ENCODE data around the gene MSN.
"Not testable (repeated sequence)": the region's sequence is repeated elsewhere in the genome, so short reads cannot be mapped to it uniquely, and the experiment has no call there.

Gene MSN

DNA sequence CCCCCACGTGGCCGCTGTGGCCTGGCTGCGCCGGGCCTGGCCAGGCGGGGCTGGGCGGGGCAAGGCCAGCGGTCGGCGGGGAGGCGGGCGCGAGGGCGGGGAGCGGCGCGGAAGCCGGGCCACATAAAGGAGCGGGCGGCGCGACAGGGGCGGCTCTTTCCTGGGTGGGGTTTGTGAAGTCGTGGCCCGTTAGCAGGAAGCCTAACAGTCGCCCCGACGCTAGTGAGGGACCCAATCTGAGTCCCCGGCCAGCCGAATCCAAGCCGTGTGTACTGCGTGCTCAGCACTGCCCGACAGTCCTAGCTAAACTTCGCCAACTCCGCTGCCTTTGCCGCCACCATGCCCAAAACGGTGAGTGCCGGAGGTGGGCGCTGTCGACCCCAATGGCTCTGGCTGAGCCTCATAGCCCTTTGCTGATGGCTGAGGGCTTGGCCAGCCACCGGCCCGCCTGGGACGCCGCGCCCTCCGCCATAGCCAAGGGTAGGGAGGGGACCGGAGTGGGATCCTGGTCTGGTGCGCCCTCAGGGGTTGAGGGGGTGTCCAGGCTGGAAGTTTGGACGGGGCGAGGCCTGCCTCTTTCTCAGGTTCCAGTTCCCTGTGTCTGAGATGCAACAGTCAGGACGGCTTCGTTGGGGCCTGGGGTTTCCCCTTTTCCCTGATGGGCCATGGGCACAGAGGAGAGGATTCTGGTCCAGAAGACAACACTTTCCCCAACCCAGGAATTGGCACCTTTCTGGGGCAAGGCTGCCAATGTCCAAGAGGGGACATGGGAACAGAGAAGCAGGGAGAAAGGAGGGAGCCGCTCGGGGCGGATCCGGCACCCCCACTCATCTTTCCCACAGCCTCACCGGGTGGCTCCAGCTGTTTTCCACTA is at the start of gene MSN:
Gene MSN (plus strand): TSS at position 152 of the 874 bp plus-strand sequence. CDS start 188 bp downstream, at position 340.
- peak; percentile 65 for DNase-seq (ENCODE audit: low read depth)

DNA sequence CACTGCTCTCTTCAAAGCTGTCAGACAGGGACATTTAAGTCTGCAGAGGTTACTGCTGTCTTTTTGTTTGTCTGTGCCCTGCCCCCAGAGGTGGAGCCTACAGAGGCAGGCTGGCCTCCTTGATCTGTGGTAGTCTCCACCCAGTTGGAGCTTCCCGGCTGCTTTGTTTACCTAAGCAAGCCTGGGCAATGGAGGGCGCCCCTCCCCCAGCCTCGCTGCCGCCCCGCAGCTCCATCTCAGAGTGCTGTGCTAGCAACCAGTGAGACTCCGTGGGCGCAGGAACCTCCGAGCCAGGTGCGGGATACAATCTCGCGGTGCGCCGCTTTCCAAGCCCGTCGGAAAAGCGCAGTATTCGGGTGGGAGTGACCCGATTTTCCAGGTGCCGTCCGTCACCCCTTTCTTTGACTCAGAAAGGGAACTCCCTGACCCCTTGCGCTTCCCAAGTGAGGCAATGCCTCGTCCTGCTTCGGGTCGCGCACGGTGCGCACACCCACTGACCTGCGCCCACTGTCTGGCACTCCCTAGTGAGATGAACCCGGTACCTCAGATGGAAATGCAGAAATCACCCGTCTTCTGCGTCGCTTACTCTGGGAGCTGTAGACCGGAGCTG is 47.3 kb upstream of the MSN start:
- not testable (repeated sequence) for DNase-seq (ENCODE audit: low read depth)

- no peak for DNase-seq (ENCODE audit: low read depth)
These were observed 36.7 kb upstream of the MSN start for GRCh38 chrX:65630771-65631170.

DNA sequence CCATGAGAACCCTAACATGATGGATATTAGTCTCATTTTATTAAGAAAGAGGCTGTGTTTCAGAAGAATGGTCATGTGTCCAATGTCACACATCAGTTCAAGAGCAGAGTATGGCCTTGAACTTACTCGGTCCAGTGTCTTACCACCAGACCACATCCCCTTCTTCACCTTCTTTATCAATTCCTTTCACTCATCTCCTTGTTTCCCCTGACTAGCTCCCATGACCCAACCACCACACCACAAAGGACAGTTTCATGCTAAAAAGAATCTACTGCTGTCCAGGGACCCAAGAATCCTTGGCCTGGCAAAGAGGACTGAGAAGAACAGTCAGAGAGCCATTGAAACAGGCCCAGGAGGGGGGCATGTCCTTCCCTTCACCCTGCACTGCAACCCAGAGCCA is 33.6 kb upstream of the MSN start:
- DNase-seq (ENCODE audit: low read depth): no peak

GRCh38 chrX:65634732-65635131 is 32.7 kb upstream of the MSN start:
- no peak for DNase-seq (ENCODE audit: low read depth)

DNA sequence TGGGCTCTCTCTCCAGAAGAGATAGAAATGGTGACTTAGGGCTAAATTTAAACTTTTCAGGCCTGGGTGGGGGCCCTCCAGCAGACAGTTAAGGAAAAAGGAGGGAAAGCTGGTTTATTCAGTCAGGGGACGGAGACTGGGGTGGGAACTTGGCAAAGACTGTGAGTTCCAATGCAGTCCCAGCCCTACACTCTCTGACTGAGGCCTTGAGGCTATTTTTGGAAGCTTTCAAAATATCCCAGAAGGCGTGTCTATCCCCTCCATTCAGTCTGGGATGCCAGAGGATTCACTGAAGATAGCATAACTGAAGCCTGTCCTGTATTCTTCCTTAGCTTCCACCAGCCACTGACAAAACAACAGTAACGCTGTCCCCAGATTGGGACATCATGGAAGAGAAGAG is 32.1 kb upstream of the MSN start:
- DNase-seq (ENCODE audit: low read depth): no peak

- no peak for DNase-seq (ENCODE audit: low read depth)
These were observed 31.6 kb upstream of the MSN start for GRCh38 chrX:65635822-65636221.

- DNase-seq (ENCODE audit: low read depth): not testable (repeated sequence)
These were observed 31.2 kb upstream of the MSN start for GRCh38 chrX:65636261-65636660.

DNA sequence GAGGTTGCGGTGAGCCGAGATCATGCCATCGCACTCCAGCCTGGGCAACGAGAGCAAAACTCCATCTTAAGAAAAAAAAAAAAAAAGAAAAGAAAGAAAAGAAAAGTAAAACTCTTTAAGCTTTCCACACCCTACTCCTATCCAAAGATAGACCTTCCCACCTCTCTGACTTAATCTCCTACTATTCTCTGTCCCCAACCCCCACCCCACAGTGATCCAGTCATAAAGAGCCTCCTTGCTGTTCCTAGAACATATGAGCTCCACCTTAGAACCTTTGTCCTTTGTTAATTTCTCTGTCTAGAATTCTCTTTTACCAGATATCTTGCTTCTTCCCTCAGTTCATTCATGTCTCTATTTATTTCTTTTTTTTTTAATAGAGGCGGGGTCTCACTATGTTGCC is 30.1 kb upstream of the MSN start:
- DNase-seq (ENCODE audit: low read depth): no peak

DNA sequence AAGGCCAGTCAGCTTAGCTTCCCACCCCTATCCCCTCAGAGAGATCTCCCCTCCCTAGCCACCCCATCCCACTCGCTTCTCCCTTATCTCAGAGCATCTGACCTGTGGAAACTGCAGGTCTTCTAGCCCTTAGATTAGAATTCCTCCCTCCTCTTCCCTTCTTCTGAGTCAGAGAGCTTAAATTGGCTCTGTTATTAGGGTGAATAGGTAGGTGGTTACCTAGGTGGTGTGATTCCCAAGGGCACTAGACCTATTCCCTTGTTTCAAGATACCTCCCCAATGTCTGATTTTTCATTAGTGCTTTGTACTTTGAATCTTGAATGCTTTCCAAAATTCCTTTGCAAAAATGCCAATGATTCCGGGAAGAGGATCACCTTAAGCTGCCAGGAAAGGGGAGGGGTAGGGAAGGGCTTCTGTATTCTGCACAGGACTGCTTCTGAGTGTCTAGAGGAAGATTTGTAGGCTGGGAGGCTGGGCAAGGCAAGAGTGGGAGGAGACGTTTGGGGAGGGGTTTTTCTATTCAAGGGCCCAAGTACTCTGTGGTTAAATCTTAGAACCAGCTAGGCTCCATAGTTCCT is 24.5 kb upstream of the MSN start:
- DNase-seq (ENCODE audit: low read depth): no peak

GRCh38 chrX:65643531-65644052 is 23.9 kb upstream of the MSN start:
- no peak for DNase-seq (ENCODE audit: low read depth)

GRCh38 chrX:65644621-65645289 is 22.7 kb upstream of the MSN start:
- DNase-seq (ENCODE audit: low read depth): no peak

GRCh38 chrX:65647801-65648200 is 19.7 kb upstream of the MSN start:
- no peak for DNase-seq (ENCODE audit: low read depth)

- DNase-seq (ENCODE audit: low read depth): no peak
These were observed 15.4 kb upstream of the MSN start for GRCh38 chrX:65652098-65652497.

DNA sequence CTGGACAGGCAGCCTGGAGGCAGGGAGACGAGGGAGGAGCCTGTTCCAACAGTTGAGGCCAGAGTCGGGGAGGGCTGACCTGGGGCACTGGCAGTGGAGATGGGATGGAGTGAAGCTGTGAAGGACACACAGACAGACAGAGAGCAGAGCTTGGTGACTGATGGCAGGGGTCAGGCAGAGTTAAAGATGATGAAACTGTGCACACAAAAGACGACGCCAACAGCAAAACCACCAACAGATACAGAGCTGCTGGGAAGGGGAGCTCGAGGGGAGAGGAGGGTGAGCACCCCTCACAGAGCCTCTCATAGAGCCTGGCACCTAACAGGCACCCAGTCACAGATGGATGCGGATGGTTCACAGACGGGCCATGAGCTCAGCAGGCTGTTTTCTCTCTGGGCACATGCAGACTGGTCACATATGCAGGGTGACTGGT is 10.4 kb upstream of the MSN start:
- DNase-seq (ENCODE audit: low read depth): not testable (repeated sequence)

DNA sequence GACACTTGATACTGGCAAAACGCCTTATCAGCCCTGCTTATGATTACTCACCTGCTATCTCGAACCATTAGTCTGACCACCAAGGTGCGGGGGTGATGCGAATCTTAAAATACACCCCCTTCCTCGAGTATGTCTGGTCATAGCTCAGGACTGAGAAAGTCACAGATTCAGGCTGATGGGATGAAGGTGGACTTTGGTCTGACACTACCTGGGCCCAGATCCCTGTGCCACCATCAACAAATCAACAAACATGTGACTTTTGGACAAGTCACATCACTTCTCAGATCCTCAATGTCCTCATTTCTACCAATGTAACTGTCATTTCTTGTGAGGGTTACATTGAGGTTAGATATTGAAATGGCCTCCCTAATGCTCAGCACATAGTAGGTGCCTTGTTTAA is 9.8 kb upstream of the MSN start:
- DNase-seq (ENCODE audit: low read depth): no peak

GRCh38 chrX:65658229-65658628 is 9.2 kb upstream of the MSN start:
- DNase-seq (ENCODE audit: low read depth): no peak

GRCh38 chrX:65667157-65667502 is 324 bp upstream of the MSN start:
- DNase-seq (ENCODE audit: low read depth): no peak

- DNase-seq (ENCODE audit: low read depth): peak; percentile 39
These were observed 1.2 kb downstream of the MSN start for GRCh38 chrX:65668377-65669310.

- no peak for DNase-seq (ENCODE audit: low read depth)
These were observed 3.8 kb downstream of the MSN start for GRCh38 chrX:65671286-65671685.

DNA sequence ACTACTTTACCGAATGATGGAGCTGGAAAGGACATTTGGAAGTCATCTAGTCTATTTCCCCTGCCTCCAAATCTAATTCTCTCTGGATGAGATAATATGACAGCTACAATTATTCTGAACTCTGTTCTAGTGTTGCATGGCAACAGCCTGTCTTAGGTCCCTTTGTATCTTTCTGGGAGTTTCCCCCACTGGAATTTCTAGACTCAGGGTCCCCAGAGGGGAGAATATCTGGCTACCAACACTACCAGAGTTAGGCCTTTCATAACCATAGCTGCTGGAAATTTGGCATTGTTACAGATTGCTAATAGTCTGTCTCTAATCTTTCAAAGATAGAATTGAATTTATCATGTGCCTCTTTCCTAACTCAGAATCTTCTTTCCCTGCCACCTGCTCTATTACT is 4.5 kb downstream of the MSN start:
- DNase-seq (ENCODE audit: low read depth): no peak

All from activated T-helper 1 cell treated with Interleukin-2 at 50 U/mL for 16 hours (primary cell).